HG03039 (cell line): ENCODE results near the gene BCAS3.

Experiments
- ATAC-seq: cut with Tn5 transposase; IDR thresholded peaks from one replicate; pipeline ENCODE4 v1.9.1; 2021; ENCODE audit warnings: mild to moderate bottlenecking, moderate library complexity; ENCODE audit not compliant: unreplicated experiment

BCAS3 gene

GRCh38 chr17:61279476-61280145 lies 602.0 kb downstream of the BCAS3 start:
- no peak for ATAC-seq

- ATAC-seq: no peak
These were observed 602.7 kb downstream of the BCAS3 start for GRCh38 chr17:61280338-61280737.

- ATAC-seq: no peak
These were observed 603.2 kb downstream of the BCAS3 start for GRCh38 chr17:61280851-61281250.

GRCh38 chr17:61282377-61282776 lies 604.7 kb downstream of the BCAS3 start:
- no peak for ATAC-seq

- no peak for ATAC-seq
These were observed 605.4 kb downstream of the BCAS3 start for GRCh38 chr17:61283043-61283442.

GRCh38 chr17:61284174-61284573 lies 606.5 kb downstream of the BCAS3 start:
- ATAC-seq: no peak

GRCh38 chr17:61284746-61285145 lies 607.1 kb downstream of the BCAS3 start:
- no peak for ATAC-seq

- no peak for ATAC-seq
These were observed 608.1 kb downstream of the BCAS3 start for GRCh38 chr17:61285526-61286320.

- ATAC-seq: no peak
These were observed 608.8 kb downstream of the BCAS3 start for GRCh38 chr17:61286449-61286848.

- no peak for ATAC-seq
These were observed 612.0 kb downstream of the BCAS3 start for GRCh38 chr17:61289408-61290385.

- no peak for ATAC-seq
These were observed 614.0 kb downstream of the BCAS3 start for GRCh38 chr17:61291451-61292285.

GRCh38 chr17:61294286-61294685 lies 616.6 kb downstream of the BCAS3 start:
- no peak for ATAC-seq

- ATAC-seq: no peak
These were observed 617.1 kb downstream of the BCAS3 start for GRCh38 chr17:61294777-61295176.

GRCh38 chr17:61296058-61296457 lies 618.4 kb downstream of the BCAS3 start:
- no peak for ATAC-seq

GRCh38 chr17:61299517-61300513 lies 622.2 kb downstream of the BCAS3 start:
- ATAC-seq: no peak

GRCh38 chr17:61302953-61303816 lies 625.5 kb downstream of the BCAS3 start:
- ATAC-seq: no peak

- no peak for ATAC-seq
These were observed 626.1 kb downstream of the BCAS3 start for GRCh38 chr17:61303817-61304096.

GRCh38 chr17:61305024-61305423 lies 627.4 kb downstream of the BCAS3 start:
- no peak for ATAC-seq
